Stimulated activated CD8-positive, alpha-beta memory T cell treated with anti-CD3 and anti-CD28 coated beads, Interleukin-12 subunit alpha, Interleukin-12 subunit beta, amount 100 ng/mL, for 24 hours (primary cell): Measurements from ENCODE around the gene ZNF608.

Experiments used
- DNase-seq: peaks from one replicate; pipeline ENCODE4 v3.0.0-alpha.2; 2020; ENCODE audit errors: extremely low read depth

ZNF608 gene

DNA sequence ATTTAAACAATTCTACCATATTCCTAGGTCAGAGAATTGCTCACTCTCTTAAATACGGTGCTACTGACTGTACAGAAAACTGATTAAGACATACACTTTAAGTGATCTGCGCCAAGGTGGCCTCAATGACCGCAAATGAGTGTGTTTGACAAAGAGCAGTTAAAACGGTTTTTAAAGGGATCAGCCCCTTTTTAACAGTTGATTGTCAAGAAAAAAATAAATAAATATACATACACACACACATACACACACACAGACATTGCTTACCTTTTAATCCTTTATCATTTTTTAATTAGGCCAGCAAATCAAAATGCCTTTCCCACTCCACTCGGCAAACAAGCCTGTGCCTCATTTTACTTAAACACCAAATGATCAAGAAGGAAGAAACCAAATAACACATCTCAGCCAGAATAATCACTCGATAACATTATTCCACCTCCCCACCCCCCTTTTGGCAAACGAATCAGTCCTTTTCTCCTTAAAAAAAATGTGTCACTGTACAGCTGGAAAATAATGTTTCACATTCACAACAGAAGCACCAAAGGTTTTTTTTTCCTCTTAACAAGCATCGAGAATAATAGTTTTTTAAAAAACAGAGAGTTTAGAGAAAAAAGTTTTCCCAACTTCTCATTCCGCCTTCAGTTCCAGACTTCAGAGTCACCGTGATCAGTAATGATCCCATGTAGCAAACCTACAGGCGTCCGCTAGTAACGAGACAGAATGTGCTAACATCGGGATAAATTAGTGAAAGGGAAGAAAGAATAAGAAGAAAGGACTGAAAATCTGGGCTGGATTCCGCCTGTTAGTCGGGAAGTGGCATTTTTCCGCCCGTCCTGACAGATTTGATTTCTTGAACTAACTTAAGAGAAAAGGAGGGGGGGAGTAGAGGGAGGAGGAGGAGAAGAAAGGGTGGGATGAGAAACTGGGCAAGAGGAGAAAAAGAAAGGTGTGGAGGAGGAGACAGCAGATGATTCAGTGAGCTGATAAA, at the start of gene ZNF608:
TSS of gene ZNF608 (minus strand) at position 712 of the 988 bp plus-strand sequence. CDS start 1,650 bp downstream, outside the sequence.
- DNase-seq, result no peak

DNA sequence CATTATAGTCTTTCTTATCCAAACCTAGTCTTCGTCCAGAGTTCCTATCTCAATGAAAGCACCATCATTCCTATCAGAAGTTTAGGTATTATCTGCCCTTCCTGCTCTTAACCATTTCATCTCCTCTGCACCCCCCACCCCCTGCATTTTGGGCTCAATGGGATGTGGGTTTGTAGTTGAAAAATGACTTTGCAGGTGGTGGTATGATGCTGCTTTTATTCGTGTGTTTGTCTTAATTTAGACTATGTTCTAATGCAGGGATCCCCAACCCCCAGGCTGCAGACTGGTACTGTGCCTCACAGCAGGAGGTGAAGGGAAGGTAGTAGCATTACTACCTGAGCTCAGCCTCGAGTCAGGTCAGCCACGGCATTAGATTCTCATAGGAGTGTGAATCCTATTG, 49.4 kb upstream of the ZNF608 start:
- no peak for DNase-seq

DNA sequence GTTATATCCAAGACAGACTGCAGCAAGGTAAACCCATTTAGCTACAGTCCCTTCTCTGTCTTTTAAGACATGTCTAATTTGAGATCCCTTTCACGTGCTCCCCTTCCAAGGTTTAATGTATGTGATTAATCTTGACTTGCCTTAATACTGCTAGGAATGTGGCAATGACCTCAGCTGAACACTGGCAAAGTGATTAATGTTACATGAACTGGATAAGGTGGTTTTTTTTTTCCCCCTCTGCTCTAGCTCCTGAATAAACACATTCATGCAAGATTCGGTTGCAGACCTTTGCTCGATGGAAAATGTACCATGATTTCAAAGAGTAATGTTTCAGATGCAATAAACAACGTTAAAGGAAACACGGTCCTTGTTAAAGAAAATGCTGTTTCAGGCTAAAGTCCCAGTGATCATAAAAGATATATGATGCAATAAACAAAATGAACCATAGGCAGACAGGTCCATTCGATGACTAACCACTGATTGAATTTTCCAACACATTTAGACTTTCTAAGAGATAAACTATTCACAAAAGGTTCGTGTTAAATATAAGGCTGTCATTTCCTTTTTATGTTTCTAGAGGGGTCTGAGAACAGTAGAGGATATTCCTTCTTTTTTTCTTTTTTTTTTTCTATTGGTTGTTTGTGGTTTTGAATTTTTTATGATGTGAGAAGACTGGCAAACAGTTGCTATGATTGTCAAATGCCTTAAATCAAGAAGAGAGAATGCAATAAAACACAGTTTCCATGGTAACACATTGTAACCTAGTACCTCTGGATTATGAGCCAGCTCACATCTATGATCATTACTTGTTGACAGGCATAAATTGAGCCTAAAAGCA, 44.7 kb upstream of the ZNF608 start:
- no peak for DNase-seq

DNA sequence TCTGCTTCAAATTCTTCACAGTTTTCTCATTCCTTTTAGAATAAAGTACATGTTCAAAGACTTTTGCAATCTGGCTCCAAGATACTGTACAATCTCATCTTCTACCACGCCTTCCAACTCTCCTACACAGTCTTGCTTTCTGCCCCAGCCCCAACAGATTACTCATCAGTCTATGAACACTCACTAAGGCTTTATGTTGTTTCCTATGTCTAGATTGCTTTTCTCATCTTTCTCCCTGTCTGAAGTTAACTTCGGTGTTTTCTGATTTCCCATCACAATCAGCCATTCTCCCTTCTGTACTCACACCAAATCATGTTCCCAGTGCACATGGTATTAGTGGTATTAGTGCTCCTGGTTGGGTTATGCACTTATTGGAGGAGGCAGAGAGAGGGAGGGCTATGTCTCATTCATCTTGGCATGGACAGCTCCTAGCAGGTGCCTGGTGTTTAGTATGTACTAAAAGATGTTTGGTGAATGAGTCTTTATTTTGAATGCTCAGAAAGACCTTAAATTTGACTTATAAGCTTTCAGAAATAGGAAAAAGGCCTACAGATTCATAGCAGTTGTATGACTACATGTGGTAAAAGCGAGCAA, 44.0 kb upstream of the ZNF608 start:
- DNase-seq, result no peak

GRCh38 chr5:124789104-124789605, 42.7 kb upstream of the ZNF608 start:
- DNase-seq, result no peak

DNA sequence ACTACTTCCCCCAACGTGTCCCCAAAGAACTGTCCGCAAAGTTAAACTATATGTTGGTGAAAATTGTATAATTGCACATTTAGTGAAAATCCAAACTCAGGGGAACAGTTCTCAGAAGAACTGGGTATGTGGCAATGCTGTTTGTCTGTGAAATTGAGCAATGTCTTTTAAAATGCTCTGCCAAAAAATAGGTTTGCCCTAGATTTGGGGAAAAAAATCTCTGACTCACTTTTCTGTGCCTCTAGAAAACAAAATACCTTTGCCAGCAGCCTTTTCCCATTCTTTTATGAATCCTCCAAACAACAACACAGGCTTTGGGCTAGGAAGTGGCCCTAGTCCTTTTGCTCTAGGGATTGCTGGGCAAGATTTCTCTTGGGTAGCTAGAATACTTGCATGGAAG, 37.4 kb upstream of the ZNF608 start:
- DNase-seq, result no peak

GRCh38 chr5:124783285-124783684, 36.8 kb upstream of the ZNF608 start:
- DNase-seq, result no peak

DNA sequence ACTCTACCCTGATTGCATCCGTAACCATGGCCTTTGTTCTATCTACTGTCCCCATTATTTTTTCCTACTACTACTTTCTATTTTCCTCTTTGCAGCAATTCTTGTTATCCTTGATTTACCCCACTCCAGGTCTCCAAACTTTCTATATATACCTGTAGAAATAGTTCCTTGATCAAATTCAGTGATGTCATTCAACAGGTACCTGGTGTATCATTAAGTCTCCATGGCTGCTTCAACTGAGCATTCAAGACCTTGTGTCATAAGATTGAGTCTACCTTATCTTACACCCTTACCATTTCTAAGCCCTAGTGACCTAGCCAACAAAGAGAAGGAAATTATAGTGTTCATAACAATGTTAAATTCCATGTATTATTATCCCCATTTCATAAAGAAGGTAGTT, 35.8 kb upstream of the ZNF608 start:
- no peak for DNase-seq

GRCh38 chr5:124780011-124780410, 33.6 kb upstream of the ZNF608 start:
- no peak for DNase-seq

GRCh38 chr5:124773315-124774311, 27.2 kb upstream of the ZNF608 start:
- no peak for DNase-seq

- no peak for DNase-seq
Measured at GRCh38 chr5:124772457-124773200, 26.2 kb upstream of the ZNF608 start.

GRCh38 chr5:124771761-124772160, 25.3 kb upstream of the ZNF608 start:
- no peak for DNase-seq

- no peak for DNase-seq
Measured at GRCh38 chr5:124764992-124765611, 18.7 kb upstream of the ZNF608 start.

DNA sequence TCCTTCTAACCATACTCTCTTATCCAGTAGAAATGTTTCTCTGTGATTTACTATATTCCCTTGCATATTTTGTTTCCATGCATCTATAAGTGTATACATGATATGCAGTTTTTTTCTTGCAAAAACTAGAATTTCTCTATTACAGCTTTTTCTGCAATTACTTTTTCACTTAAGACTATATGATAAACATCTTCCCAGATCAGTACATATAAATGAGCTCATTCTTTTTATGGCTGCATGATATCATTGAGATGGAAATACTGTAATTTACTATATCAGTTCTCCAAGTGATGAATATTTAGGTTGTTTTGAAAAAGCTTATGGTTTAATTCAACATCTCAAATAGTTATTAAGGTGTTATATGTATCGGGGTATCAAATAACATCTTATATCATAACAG, 18.1 kb upstream of the ZNF608 start:
- DNase-seq, result no peak

- DNase-seq, result no peak
Measured at GRCh38 chr5:124761010-124761409, 14.6 kb upstream of the ZNF608 start.

GRCh38 chr5:124760608-124761007, 14.2 kb upstream of the ZNF608 start:
- no peak for DNase-seq

GRCh38 chr5:124755565-124755964, 9.1 kb upstream of the ZNF608 start:
- no peak for DNase-seq

DNA sequence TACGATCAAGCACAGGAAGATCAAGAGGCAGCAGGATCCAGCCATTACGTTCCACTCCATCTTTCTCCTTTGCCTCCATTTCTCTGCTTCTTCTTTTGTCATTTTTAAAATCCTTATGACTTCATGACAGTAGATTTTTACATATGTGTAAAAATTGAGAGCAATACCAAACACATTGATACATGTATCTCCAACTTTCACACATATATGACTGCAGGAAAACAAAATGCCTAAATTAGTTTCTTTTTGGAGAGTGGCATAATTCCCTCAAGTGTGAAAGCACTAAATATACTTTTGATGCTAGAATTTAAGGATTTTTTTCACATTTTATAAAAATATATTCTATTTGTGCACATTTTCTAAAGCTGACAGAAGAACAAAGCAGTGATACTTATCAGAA, 8.6 kb upstream of the ZNF608 start:
- no peak for DNase-seq

DNA sequence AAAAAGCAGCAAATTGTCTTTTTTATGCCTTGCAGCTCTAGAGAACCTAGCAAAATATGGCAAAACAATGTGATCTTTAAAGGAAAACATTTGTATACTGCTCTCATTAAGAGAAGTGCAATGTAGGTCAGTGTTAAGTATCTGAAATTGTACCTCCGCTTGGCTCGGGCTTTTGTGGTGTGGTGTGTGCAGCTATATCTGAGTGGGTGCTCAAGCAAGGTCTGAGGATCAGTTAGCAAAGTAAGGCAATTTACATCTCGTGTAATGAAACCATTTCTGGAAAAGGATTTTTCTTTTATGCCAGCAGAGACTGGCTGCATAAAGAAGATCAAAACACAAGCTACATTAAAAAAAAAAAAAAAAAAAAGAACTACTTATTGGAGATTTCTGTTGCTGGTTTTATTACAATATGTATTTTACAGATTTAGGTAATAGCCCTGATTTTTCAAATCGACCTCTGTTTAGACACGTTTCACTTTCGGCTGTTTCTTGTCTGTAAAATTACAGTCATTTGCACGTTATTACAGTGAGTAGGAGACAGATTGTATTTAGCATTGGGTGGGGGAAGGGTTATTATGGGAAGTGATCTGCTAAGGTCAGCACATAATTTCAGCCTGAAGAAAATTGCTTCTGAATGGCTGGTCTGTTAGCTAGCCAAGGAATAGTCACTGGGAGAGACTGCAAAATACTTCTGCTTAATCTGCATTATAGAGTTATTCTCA, 7.9 kb upstream of the ZNF608 start:
- no peak for DNase-seq
